ENCODE measurements around the gene NUP210L.

The NUP210L gene

GRCh38 chr1:153963850-153964331, 191.0 kb downstream of the NUP210L start:
- peak; percentile 50 for DNase-seq (ENCODE audit: low spot score)

- peak; percentile 92 for DNase-seq (ENCODE audit: low spot score)
Observed at GRCh38 chr1:153963030-153963849, 191.6 kb downstream of the NUP210L start, which contains the start of gene SLC39A1. Gene SLC39A1 (minus strand): TSS chr1:153963537. CDS start chr1:153962715, 822 bp downstream.

GRCh38 chr1:153962088-153963029, 192.5 kb downstream of the NUP210L start:
- DNase-seq (ENCODE audit: low spot score) = peak; percentile 40

- DNase-seq (ENCODE audit: low spot score) = no peak
Observed at GRCh38 chr1:153961421-153961820, 193.5 kb downstream of the NUP210L start.

- no peak for DNase-seq (ENCODE audit: low spot score)
Observed at GRCh38 chr1:153960206-153960605, 194.7 kb downstream of the NUP210L start.

- DNase-seq (ENCODE audit: low spot score) = no peak
Observed at GRCh38 chr1:153959454-153959853, 195.4 kb downstream of the NUP210L start.

- DNase-seq (ENCODE audit: low spot score) = no peak
Observed at GRCh38 chr1:153958961-153959260, 196.0 kb downstream of the NUP210L start.

GRCh38 chr1:153958111-153958960, 196.5 kb downstream of the NUP210L start, which contains the start of gene CRTC2:
Gene CRTC2 (minus strand): TSS chr1:153958612. CDS start chr1:153958497, 115 bp downstream.
- peak; percentile 95 for DNase-seq (ENCODE audit: low spot score)

GRCh38 chr1:153957744-153958110, 197.1 kb downstream of the NUP210L start:
- no peak for DNase-seq (ENCODE audit: low spot score)

- no peak for DNase-seq (ENCODE audit: low spot score)
Observed at GRCh38 chr1:153956997-153957715, 197.7 kb downstream of the NUP210L start.

GRCh38 chr1:153954826-153955225, 200.0 kb downstream of the NUP210L start:
- DNase-seq (ENCODE audit: low spot score) = no peak

GRCh38 chr1:153953859-153954365, 201.0 kb downstream of the NUP210L start:
- no peak for DNase-seq (ENCODE audit: low spot score)

GRCh38 chr1:153951801-153952200, 203.1 kb downstream of the NUP210L start:
- DNase-seq (ENCODE audit: low spot score) = no peak

- no peak for DNase-seq (ENCODE audit: low spot score)
Observed at GRCh38 chr1:153951183-153951582, 203.7 kb downstream of the NUP210L start.

GRCh38 chr1:153946622-153947241, 208.1 kb downstream of the NUP210L start, which contains the start of gene DENND4B:
Gene DENND4B (minus strand): TSS chr1:153946718. CDS start chr1:153944374, 2,344 bp downstream.
- peak; percentile 70 for DNase-seq (ENCODE audit: low spot score)

GRCh38 chr1:153945795-153946621, 208.9 kb downstream of the NUP210L start:
- no peak for DNase-seq (ENCODE audit: low spot score)

- no peak for DNase-seq (ENCODE audit: low spot score)
Observed at GRCh38 chr1:153945131-153945794, 209.6 kb downstream of the NUP210L start.

GRCh38 chr1:153944827-153945117, 210.1 kb downstream of the NUP210L start:
- no peak for DNase-seq (ENCODE audit: low spot score)

Data from kidney capillary endothelial cell (primary cell).